A673 (cell line): Measurements from ENCODE around the gene ASIC2.
"Not testable (repeated sequence)": the region's sequence is repeated elsewhere in the genome, so short reads cannot be mapped to it uniquely, and the experiment has no call there.

Experiments
- EZH2 ChIP-seq: fragments of 200-600 bp; sonication (generic); IDR thresholded peaks from 2 replicates; pipeline ENCODE4 v1.6.1; 2017; ENCODE audit warnings: borderline replicate concordance, low read depth, mild to moderate bottlenecking, mixed read lengths, antibody characterized with exemption, low read length; ENCODE audit not compliant: poor library complexity, severe bottlenecking
- TF ChIP-seq, protein P1 (sequence below): fragments of 300-800, 200-600 bp; sonication (generic); conservative IDR thresholded peaks from 2 replicates; pipeline ENCODE4 v1.5.1; 2017; ENCODE audit warnings: low read depth, mild to moderate bottlenecking, antibody characterized with exemption, low read length, moderate library complexity, mixed read lengths

DNA sequence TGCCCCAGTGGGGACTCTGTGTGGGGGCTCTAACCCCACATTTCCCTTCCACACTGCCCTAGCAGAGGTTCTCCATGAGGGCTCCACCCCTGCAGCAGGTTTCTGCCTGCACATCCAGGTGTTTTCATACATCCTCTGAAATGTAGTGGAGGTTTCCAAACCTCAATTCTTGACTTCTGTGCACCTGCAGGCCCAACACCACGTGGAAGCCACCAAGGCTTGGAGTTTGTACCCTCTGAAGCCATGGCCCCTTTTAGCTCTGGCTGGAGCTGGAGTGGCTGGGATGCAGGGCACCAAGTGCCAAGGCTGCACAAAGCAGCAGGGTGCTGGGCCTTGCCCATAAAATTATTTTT is 305.7 kb downstream of the ASIC2 start:
- TF ChIP-seq, protein P1, sequence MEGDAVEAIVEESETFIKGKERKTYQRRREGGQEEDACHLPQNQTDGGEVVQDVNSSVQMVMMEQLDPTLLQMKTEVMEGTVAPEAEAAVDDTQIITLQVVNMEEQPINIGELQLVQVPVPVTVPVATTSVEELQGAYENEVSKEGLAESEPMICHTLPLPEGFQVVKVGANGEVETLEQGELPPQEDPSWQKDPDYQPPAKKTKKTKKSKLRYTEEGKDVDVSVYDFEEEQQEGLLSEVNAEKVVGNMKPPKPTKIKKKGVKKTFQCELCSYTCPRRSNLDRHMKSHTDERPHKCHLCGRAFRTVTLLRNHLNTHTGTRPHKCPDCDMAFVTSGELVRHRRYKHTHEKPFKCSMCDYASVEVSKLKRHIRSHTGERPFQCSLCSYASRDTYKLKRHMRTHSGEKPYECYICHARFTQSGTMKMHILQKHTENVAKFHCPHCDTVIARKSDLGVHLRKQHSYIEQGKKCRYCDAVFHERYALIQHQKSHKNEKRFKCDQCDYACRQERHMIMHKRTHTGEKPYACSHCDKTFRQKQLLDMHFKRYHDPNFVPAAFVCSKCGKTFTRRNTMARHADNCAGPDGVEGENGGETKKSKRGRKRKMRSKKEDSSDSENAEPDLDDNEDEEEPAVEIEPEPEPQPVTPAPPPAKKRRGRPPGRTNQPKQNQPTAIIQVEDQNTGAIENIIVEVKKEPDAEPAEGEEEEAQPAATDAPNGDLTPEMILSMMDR: not testable (repeated sequence)
- TF ChIP-seq EZH2: not testable (repeated sequence)
